HEK293T (cell line): ENCODE results near the gene ATG14.

Experiments used
- BHLHE40 ChIP-seq: fragments of 450-650 bp; IDR thresholded peaks from 2 replicates; pipeline ENCODE4 v1.6.1; 2016; ENCODE audit warnings: mild to moderate bottlenecking, moderate library complexity, borderline replicate concordance
- ELF4 ChIP-seq: fragments of 450-650 bp; IDR thresholded peaks from 2 replicates; pipeline ENCODE4 v1.6.1; 2017; ENCODE audit warnings: antibody characterized with exemption
- FOXK2 ChIP-seq: fragments of 450-650 bp; IDR thresholded peaks from 2 replicates; pipeline ENCODE4 v1.6.1; 2016; ENCODE audit warnings: mild to moderate bottlenecking
- SP1 ChIP-seq: fragments of 450-650 bp; IDR thresholded peaks from 2 replicates; pipeline ENCODE4 v1.6.1; 2017
- ZNF384 ChIP-seq: fragments of 450-650 bp; IDR thresholded peaks from 2 replicates; pipeline ENCODE4 v1.6.1; 2016

DNA sequence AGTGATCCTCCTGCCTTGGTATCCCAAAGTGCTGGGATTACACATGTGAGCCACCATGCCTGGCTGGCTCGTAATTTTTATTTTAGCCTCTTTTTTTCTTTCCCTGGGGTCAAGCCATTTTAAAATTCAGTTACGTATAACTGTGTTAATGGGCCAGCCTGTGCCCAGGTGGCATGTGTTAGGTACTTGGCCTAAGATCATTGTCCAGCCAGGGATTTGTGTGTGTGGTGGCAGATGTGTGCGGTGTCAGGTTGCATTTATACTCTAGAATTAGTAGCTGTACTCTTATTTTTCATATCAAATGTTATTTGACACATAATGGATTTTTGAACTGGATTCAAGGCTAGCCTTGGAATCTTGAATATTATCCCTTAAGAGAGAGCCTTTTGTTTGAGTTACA is 71.1 kb downstream of the ATG14 start:
- no peak for TF ChIP-seq ELF4
- TF ChIP-seq BHLHE40, result no peak
- TF ChIP-seq SP1, result no peak
- TF ChIP-seq ZNF384, result no peak
- TF ChIP-seq FOXK2, result no peak
